Measurements from ENCODE around the gene BCL7A.

- TF ChIP-seq SAP30 (IDR thresholded peaks at IDR 0.05; ENCODE audit: borderline replicate concordance, insufficient read depth, low read depth, low read length, poor library complexity, severe bottlenecking) (no peak), RAD21 (CRISPR knock-in tag; conservative IDR thresholded peaks at IDR 0.05 in 1 of 2, IDR thresholded peaks at IDR 0.05 in 1 of 2) (no peak)
These were observed 29.7 kb downstream of the BCL7A start for GRCh38 chr12:122051231-122051876.
